ENCODE measurements around the gene DDX59. TPM values are rescaled to one million over a fixed set of nuclear protein-coding genes. Genes with fewer than 3 reads are reported as not detected.
A peak's percentile ranks its signal among the peaks of the same experiment; 100 is the strongest.

Gene DDX59
- total and polyA plus RNA-seq, 9 of the 15 experiments (the other 6 are each of a cell fraction or from before 2014, with no cell fraction given), result 8.3 to 30.4 (median 19.8) TPM

DNA sequence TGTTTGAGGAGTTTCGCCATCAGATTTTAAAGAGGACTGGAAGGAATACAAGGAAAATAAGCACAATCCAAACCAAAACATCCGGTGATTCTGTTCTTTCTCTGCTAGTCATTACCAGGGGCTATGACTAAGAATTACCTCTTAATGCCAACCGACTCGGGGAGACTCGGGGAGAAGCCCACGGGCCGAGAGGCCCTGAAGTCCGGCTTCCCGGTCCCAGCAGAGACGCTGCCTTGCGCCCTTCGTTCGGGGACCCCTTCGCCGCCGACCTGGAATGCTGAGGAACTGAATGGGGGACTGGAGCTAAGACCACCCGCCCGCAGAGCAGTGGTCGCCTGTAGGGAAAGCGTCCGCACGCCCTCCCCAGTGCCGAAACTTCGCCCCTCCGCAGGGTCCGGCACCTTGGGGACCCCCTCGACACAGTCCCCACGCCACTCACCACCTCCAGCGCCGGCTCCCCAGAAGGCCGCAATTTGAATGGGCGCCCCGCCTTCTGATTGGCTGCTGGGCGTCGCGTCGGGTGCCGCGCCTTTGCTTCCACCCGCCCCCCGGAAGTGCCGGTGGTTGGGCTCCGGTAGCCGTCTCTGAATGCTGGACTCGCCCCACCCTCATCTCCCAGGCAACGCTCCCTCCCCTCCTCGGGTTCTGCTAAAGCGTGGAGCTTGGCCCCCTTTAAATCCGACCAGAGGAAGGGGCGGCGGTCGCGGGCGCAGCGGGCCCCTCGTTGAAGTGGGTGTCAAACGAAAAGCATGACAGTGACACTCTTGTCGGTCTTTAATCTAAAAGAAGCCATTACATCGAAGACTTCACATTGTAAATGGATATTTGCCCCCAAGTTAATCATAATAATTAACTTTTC is 49.2 kb downstream of the DDX59 start, which contains the start of gene KIF14 (continued):
- no peak for TF ChIP-seq ZNF3 (CRISPR knock-in tag; IDR thresholded peaks at IDR 0.05)
- TF ChIP-seq, protein P1, sequence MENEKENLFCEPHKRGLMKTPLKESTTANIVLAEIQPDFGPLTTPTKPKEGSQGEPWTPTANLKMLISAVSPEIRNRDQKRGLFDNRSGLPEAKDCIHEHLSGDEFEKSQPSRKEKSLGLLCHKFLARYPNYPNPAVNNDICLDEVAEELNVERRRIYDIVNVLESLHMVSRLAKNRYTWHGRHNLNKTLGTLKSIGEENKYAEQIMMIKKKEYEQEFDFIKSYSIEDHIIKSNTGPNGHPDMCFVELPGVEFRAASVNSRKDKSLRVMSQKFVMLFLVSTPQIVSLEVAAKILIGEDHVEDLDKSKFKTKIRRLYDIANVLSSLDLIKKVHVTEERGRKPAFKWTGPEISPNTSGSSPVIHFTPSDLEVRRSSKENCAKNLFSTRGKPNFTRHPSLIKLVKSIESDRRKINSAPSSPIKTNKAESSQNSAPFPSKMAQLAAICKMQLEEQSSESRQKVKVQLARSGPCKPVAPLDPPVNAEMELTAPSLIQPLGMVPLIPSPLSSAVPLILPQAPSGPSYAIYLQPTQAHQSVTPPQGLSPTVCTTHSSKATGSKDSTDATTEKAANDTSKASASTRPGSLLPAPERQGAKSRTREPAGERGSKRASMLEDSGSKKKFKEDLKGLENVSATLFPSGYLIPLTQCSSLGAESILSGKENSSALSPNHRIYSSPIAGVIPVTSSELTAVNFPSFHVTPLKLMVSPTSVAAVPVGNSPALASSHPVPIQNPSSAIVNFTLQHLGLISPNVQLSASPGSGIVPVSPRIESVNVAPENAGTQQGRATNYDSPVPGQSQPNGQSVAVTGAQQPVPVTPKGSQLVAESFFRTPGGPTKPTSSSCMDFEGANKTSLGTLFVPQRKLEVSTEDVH (IDR thresholded peaks at IDR 0.05; ENCODE audit: low read depth, partially characterized antibody), result peak; percentile 73
- TF ChIP-seq ZNF175 (CRISPR knock-in tag; IDR thresholded peaks at IDR 0.05; ENCODE audit: low read depth), result no peak
- no peak for TF ChIP-seq HNRNPL (IDR thresholded peaks at IDR 0.05; ENCODE audit: low read depth, low read length)
- TF ChIP-seq, protein P2, sequence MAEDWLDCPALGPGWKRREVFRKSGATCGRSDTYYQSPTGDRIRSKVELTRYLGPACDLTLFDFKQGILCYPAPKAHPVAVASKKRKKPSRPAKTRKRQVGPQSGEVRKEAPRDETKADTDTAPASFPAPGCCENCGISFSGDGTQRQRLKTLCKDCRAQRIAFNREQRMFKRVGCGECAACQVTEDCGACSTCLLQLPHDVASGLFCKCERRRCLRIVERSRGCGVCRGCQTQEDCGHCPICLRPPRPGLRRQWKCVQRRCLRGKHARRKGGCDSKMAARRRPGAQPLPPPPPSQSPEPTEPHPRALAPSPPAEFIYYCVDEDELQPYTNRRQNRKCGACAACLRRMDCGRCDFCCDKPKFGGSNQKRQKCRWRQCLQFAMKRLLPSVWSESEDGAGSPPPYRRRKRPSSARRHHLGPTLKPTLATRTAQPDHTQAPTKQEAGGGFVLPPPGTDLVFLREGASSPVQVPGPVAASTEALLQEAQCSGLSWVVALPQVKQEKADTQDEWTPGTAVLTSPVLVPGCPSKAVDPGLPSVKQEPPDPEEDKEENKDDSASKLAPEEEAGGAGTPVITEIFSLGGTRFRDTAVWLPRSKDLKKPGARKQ (CRISPR knock-in tag; IDR thresholded peaks at IDR 0.05), result no peak
- peak; percentile 26; the same call in 1 of the 2 replicates for TF ChIP-seq SMARCA4 (IDR thresholded peaks at IDR 0.05)
- peak; percentile 80 for TF ChIP-seq PHF20 (IDR thresholded peaks at IDR 0.05; ENCODE audit: partially characterized antibody)
- TF ChIP-seq, protein P3, sequence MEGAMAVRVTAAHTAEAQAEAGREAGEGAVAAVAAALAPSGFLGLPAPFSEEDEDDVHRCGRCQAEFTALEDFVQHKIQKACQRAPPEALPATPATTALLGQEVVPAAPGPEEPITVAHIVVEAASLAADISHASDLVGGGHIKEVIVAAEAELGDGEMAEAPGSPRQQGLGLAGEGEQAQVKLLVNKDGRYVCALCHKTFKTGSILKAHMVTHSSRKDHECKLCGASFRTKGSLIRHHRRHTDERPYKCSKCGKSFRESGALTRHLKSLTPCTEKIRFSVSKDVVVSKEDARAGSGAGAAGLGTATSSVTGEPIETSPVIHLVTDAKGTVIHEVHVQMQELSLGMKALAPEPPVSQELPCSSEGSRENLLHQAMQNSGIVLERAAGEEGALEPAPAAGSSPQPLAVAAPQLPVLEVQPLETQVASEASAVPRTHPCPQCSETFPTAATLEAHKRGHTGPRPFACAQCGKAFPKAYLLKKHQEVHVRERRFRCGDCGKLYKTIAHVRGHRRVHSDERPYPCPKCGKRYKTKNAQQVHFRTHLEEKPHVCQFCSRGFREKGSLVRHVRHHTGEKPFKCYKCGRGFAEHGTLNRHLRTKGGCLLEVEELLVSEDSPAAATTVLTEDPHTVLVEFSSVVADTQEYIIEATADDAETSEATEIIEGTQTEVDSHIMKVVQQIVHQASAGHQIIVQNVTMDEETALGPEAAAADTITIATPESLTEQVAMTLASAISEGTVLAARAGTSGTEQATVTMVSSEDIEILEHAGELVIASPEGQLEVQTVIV (CRISPR knock-in tag; IDR thresholded peaks at IDR 0.05; ENCODE audit: borderline replicate concordance), result no peak
- 0 out of 2 replicates have a peak, but pooled peaks have one; percentile 25 for TF ChIP-seq ZNF431 (CRISPR knock-in tag; IDR thresholded peaks at IDR 0.05)
- TF ChIP-seq ZNF57 (CRISPR knock-in tag; IDR thresholded peaks at IDR 0.05), result no peak; the same call in 1 of the 2 replicates
- peak; percentile 98 for TF ChIP-seq SAP30 (IDR thresholded peaks at IDR 0.05; ENCODE audit: borderline replicate concordance, insufficient read depth, low read depth, low read length, poor library complexity, severe bottlenecking)
- TF ChIP-seq MAFG (tag; conservative IDR thresholded peaks at IDR 0.05), result no peak
- no peak for TF ChIP-seq NFE2L1 (tag; IDR thresholded peaks at IDR 0.05; ENCODE audit: borderline replicate concordance, low read depth)
- no peak for TF ChIP-seq SNIP1 (IDR thresholded peaks at IDR 0.05; ENCODE audit: low read depth)
- TF ChIP-seq SIN3A (IDR thresholded peaks at IDR 0.05; ENCODE audit: borderline replicate concordance in 2 of 2, control insufficient read depth in 1 of 2, low read depth in 2 of 2, low read length in 2 of 2), result peak in 1 of 2 experiments; percentile 64; a peak in 1 of 4 replicates
- TF ChIP-seq BCL6 (CRISPR knock-in tag; IDR thresholded peaks at IDR 0.05), result no peak
- TF ChIP-seq BCOR (IDR thresholded peaks at IDR 0.05), result no peak
- peak; percentile 98 for TF ChIP-seq SP1 (CRISPR knock-in tag; IDR thresholded peaks at IDR 0.05)
- no peak for TF ChIP-seq SMAD1 (IDR thresholded peaks at IDR 0.05; ENCODE audit: low read depth, low read length, partially characterized antibody)

All from K562 (cell line).